PC-9 (cell line): ENCODE measurements around the gene TTC4.

ENCODE experiments used
- EZH2 ChIP-seq: fragments of 200-600 bp; sonication (generic); IDR thresholded peaks from 2 replicates; pipeline ENCODE4 v1.8.0; 2017; ENCODE audit warnings: antibody characterized with exemption, low read depth
- TF ChIP-seq, protein P1 (sequence below): fragments of 200-600 bp; sonication (generic); conservative IDR thresholded peaks from 2 replicates; pipeline ENCODE4 v1.6.1; 2017; ENCODE audit warnings: mixed run types, antibody characterized with exemption, mild to moderate bottlenecking, moderate library complexity

GRCh38 chr1:54741531-54741930 is 25.9 kb downstream of the TTC4 start:
- TF ChIP-seq, protein P1, sequence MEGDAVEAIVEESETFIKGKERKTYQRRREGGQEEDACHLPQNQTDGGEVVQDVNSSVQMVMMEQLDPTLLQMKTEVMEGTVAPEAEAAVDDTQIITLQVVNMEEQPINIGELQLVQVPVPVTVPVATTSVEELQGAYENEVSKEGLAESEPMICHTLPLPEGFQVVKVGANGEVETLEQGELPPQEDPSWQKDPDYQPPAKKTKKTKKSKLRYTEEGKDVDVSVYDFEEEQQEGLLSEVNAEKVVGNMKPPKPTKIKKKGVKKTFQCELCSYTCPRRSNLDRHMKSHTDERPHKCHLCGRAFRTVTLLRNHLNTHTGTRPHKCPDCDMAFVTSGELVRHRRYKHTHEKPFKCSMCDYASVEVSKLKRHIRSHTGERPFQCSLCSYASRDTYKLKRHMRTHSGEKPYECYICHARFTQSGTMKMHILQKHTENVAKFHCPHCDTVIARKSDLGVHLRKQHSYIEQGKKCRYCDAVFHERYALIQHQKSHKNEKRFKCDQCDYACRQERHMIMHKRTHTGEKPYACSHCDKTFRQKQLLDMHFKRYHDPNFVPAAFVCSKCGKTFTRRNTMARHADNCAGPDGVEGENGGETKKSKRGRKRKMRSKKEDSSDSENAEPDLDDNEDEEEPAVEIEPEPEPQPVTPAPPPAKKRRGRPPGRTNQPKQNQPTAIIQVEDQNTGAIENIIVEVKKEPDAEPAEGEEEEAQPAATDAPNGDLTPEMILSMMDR = no peak
- TF ChIP-seq EZH2 = no peak
